AG10803 (cell line): ENCODE data around the gene ALB.

Experiments
- DNase-seq: peaks from one replicate; pipeline ENCODE4 v3.0.0; 2010; ENCODE audit warnings: low read depth
- H3K4me3 ChIP-seq: 2 replicates; pipeline ENCODE4 v1.5.1; 2011; ENCODE audit warnings: mild to moderate bottlenecking, low read length, control low read depth
- CTCF ChIP-seq: conservative IDR thresholded peaks from 2 replicates; pipeline ENCODE4 v1.5.1; 2011; ENCODE audit warnings: mild to moderate bottlenecking, low read length, control low read depth, inconsistent platforms

Gene ALB

GRCh38 chr4:73438048-73438447, 34.0 kb downstream of the ALB start:
- TF ChIP-seq CTCF: no peak
- DNase-seq: no peak
- no peak overlapping the region for H3K4me3 ChIP-seq

- no peak for TF ChIP-seq CTCF
- no peak for DNase-seq
- no peak overlapping the region for H3K4me3 ChIP-seq
These were observed 34.6 kb downstream of the ALB start for GRCh38 chr4:73438582-73439215.

GRCh38 chr4:73439445-73439844, 35.4 kb downstream of the ALB start:
- no peak overlapping the region for H3K4me3 ChIP-seq
- no peak for TF ChIP-seq CTCF
- DNase-seq: no peak

- TF ChIP-seq CTCF: no peak
- H3K4me3 ChIP-seq: no peak overlapping the region
- DNase-seq: no peak
These were observed 35.9 kb downstream of the ALB start for GRCh38 chr4:73439991-73440390.

GRCh38 chr4:73440653-73441052, 36.6 kb downstream of the ALB start:
- no peak for DNase-seq
- no peak for TF ChIP-seq CTCF
- H3K4me3 ChIP-seq: no peak overlapping the region

GRCh38 chr4:73442275-73442674, 38.2 kb downstream of the ALB start:
- DNase-seq: no peak

More at GRCh38 chr4:73442275-73442674, 38.2 kb downstream of the ALB start:
- H3K4me3 ChIP-seq: no peak overlapping the region
- no peak for TF ChIP-seq CTCF
